ENCODE data around the gene CD300LD. TPM values are rescaled to one million over a fixed set of nuclear protein-coding genes. Genes with fewer than 3 reads are reported as not detected.
A peak's percentile ranks its signal among the peaks of the same experiment; 100 is the strongest.
"Not testable (repeated sequence)": the region's sequence is repeated elsewhere in the genome, so short reads cannot be mapped to it uniquely, and the experiment has no call there.

Gene CD300LD
- total and polyA plus RNA-seq, 12 donors = not detected

DNA sequence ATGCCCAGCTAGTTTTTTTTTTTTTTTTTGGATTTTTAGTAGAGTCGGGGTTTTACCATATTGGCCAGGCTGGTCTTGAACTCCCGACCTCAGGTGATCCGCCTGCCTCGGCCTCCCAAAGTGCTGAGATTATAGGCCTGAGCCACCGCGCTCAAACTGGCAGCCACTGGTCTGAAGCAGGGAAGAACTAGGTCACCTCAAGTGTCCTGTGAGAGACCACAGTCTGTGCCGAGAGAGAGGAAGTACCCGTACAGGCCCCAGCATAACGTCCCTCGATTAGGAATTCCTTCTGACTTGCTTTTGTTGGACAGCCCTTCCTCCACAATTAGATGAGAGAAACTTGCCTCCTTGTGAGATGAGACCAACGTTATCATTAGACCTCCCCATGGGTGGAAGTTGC lies 45.2 kb upstream of the CD300LD start:
- Histone ChIP-seq H3K4me1 (replicated peaks in 1 of 2) (no peaks in the 10 kb centered on the region), H3K27me3 (no peaks in the 10 kb centered on the region), H3K9me3 (replicated peaks in 1 of 3) (no peaks in the 10 kb centered on the region), H3K27ac (no peak overlapping the region), H3K4me3 (no peak overlapping the region), H3K36me3 (replicated peaks in 1 of 2) (no peaks in the 10 kb centered on the region)
- intact Hi-C loops (cut with DNase I) = no loop called here
- DNase-seq = peak in 1 of 7 donors; percentile 13
- 47 to 62% (median 55%) methylated on average over 5 to 11 of the region's 11 CpGs for WGBS, 4 donors
- TF ChIP-seq, protein P1, sequence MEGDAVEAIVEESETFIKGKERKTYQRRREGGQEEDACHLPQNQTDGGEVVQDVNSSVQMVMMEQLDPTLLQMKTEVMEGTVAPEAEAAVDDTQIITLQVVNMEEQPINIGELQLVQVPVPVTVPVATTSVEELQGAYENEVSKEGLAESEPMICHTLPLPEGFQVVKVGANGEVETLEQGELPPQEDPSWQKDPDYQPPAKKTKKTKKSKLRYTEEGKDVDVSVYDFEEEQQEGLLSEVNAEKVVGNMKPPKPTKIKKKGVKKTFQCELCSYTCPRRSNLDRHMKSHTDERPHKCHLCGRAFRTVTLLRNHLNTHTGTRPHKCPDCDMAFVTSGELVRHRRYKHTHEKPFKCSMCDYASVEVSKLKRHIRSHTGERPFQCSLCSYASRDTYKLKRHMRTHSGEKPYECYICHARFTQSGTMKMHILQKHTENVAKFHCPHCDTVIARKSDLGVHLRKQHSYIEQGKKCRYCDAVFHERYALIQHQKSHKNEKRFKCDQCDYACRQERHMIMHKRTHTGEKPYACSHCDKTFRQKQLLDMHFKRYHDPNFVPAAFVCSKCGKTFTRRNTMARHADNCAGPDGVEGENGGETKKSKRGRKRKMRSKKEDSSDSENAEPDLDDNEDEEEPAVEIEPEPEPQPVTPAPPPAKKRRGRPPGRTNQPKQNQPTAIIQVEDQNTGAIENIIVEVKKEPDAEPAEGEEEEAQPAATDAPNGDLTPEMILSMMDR (IDR thresholded peaks at IDR 0.05) = no peak
- TF ChIP-seq POLR2A (IDR thresholded peaks at IDR 0.05) = no peak

DNA sequence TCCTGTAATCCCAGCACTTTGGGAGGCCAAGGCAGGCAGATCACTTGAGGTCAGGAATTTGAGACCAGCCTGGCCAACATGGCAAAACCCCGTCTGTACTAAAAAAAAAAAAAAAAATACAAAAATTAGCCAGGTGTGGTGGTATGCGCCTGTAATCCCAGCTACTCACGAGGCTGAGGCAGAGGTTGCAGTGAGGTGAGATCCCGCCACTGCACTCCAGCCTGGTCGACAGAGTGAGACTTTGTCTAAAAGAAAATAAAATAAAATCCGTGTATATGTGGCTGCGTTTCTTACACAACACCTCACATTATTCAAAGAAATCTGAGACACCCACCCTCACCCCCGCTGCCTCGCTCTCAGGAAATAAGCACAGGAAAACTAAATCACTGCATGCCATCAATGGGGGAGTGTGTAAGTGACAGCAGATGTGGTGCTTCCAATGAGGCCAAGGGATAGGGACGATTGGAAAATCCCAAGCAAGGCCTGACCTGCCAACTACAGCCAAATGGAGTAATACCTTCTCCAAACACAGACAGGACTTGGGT lies 44.5 kb upstream of the CD300LD start:
- H3K4me1 ChIP-seq (replicated peaks in 1 of 2); H3K4me3 ChIP-seq; DNase-seq; H3K27ac ChIP-seq; H3K36me3 ChIP-seq (replicated peaks in 1 of 2); H3K27me3 ChIP-seq; H3K9me3 ChIP-seq (replicated peaks in 1 of 3); intact Hi-C loops (cut with DNase I): not testable (repeated sequence)
- 59 to 71% (median 69%) methylated on average over 10 of the region's 10 CpGs for WGBS, 4 donors

DNA sequence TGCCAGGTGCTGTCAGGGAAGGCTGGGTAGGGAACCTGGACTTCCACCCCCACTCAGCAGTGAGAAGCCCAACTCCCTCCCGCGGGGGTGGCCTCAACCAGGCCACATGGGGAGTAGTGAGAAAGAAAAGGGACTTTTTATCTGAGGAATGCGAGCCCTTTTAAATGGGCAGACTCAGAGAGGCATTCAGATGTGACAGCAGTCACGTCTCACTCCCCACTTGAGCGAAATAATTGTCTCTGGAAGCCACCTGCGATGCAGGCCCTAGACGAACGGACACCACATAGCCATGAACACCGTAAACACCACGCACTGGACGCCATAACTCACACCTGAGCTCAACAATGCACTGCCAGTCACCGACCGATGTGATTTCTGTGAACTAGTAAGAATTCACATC lies 43.3 kb upstream of the CD300LD start:
- H3K4me3 ChIP-seq = no peak overlapping the region
- no peaks in the 10 kb centered on the region for H3K9me3 ChIP-seq (replicated peaks in 1 of 3)
- 62 to 67% (median 65%) methylated on average over 13 of the region's 13 CpGs for WGBS, 4 donors
- H3K4me1 ChIP-seq (replicated peaks in 1 of 2) = no peaks in the 10 kb centered on the region
- H3K27ac ChIP-seq = no peak overlapping the region
- intact Hi-C loops (cut with DNase I) = no loop called here
- TF ChIP-seq, protein P1 (IDR thresholded peaks at IDR 0.05) = no peak
- TF ChIP-seq POLR2A (IDR thresholded peaks at IDR 0.05) = no peak
- no peak for DNase-seq
- H3K27me3 ChIP-seq = no peaks in the 10 kb centered on the region
- H3K36me3 ChIP-seq (replicated peaks in 1 of 2) = no peaks in the 10 kb centered on the region

DNA sequence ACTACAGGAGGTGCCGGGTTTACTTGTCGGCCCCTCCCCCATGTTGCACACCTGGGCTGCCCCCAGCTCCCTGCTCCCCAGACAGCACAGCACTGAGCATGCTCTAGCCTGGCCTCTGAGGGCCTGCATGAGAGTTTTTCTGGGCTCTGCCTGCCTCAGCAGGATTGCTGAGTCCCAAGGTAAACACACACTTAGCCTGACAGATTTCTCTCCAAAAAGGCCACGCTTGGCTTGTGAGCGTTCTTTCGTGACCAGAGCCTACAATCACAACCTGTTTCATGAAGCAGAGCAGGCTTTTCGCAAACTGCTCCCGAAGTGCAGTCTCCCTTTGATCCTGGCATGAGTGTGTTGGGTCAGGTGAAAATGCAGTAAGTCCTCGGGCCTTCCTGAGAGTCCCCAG lies 41.2 kb upstream of the CD300LD start:
- H3K27ac ChIP-seq = no peak overlapping the region

DNA sequence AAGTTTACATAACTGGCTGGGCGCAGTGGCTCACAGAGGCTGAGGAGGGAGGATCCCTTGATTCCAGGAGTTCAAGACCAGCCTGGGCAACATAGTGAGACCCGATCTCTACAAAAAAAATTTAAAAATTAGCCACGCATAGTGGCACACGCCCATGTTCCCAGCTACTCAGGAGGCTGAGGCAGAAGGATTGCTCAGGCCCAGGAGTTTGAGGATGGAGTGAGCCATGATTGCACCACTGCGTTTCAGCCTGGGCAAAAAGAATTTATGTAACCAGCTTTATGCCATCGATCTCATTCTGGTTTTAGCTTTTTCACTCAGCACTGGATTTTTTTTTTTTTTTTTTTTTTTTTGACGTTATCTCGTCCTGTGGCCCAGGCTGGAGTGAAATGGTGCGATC lies 40.5 kb upstream of the CD300LD start:
- Histone ChIP-seq H3K4me3 (no peak overlapping the region), H3K27ac (no peak overlapping the region), H3K27me3 (no peaks in the 10 kb centered on the region), H3K4me1 (replicated peaks in 1 of 2) (no peaks in the 10 kb centered on the region), H3K9me3 (replicated peaks in 1 of 3) (no peaks in the 10 kb centered on the region), H3K36me3 (replicated peaks in 1 of 2) (no peaks in the 10 kb centered on the region)
- TF ChIP-seq, protein P1 (IDR thresholded peaks at IDR 0.05) = no peak
- no peak for TF ChIP-seq POLR2A (IDR thresholded peaks at IDR 0.05)
- WGBS, 4 donors = 72 to 83% (median 79%) methylated on average over 9 of the region's 9 CpGs
- intact Hi-C loops (cut with DNase I) = no loop called here
- no peak for DNase-seq

More for the DNA sequence above, 41.2 kb upstream of the CD300LD start:
- Histone ChIP-seq H3K36me3 (replicated peaks in 1 of 2) (no peaks in the 10 kb centered on the region), H3K27me3 (no peaks in the 10 kb centered on the region), H3K4me1 (replicated peaks in 1 of 2) (no peaks in the 10 kb centered on the region), H3K9me3 (replicated peaks in 1 of 3) (no peaks in the 10 kb centered on the region), H3K4me3 (no peak overlapping the region)
- WGBS, 4 donors = 80 to 87% (median 83%) methylated on average over 7 to 8 of the region's 8 CpGs
- DNase-seq = no peak
- TF ChIP-seq, protein P1 (IDR thresholded peaks at IDR 0.05) = no peak
- TF ChIP-seq POLR2A (IDR thresholded peaks at IDR 0.05) = no peak
- intact Hi-C loops (cut with DNase I) = no loop called here
